Fibroblast of skin of left biceps (primary cell): ENCODE measurements around the gene GP9.
"Not testable (repeated sequence)": the region's sequence is repeated elsewhere in the genome, so short reads cannot be mapped to it uniquely, and the experiment has no call there.

ENCODE experiments used
- DNase-seq, 2 experiments: peaks; one replicate each; pipeline ENCODE4 v3.0.0-alpha.2; 2013; ENCODE audit warnings: low read depth in 2 of 2

GP9 gene

GRCh38 chr3:129070086-129070885, 9.7 kb downstream of the GP9 start:
- DNase-seq, result no peak

GRCh38 chr3:129077222-129077621, 16.6 kb downstream of the GP9 start:
- no peak for DNase-seq

- DNase-seq, result no peak
Measured at GRCh38 chr3:129078510-129078909, 17.9 kb downstream of the GP9 start.

- DNase-seq, result no peak
Measured at GRCh38 chr3:129081503-129081902, 20.9 kb downstream of the GP9 start.

GRCh38 chr3:129082026-129082425, 21.4 kb downstream of the GP9 start:
- no peak for DNase-seq

GRCh38 chr3:129084501-129084900, 23.9 kb downstream of the GP9 start:
- no peak for DNase-seq

- no peak for DNase-seq
Measured at GRCh38 chr3:129085165-129085715, 24.7 kb downstream of the GP9 start.

- DNase-seq, result no peak
Measured at GRCh38 chr3:129085818-129086217, 25.2 kb downstream of the GP9 start.

GRCh38 chr3:129087138-129087702, 26.6 kb downstream of the GP9 start:
- no peak for DNase-seq

GRCh38 chr3:129087904-129088303, 27.3 kb downstream of the GP9 start:
- DNase-seq, result not testable (repeated sequence)

- DNase-seq, result not testable (repeated sequence)
Measured at GRCh38 chr3:129088312-129088711, 27.7 kb downstream of the GP9 start.

GRCh38 chr3:129095285-129095684, 34.7 kb downstream of the GP9 start:
- no peak for DNase-seq

GRCh38 chr3:129100274-129100673, 39.7 kb downstream of the GP9 start:
- DNase-seq, result no peak

- no peak for DNase-seq
Measured at GRCh38 chr3:129101370-129102138, 41.0 kb downstream of the GP9 start.

- no peak for DNase-seq
Measured at GRCh38 chr3:129103296-129103695, 42.7 kb downstream of the GP9 start.

- no peak for DNase-seq
Measured at GRCh38 chr3:129104051-129104450, 43.5 kb downstream of the GP9 start.

GRCh38 chr3:129104498-129105079, 44.0 kb downstream of the GP9 start:
- no peak for DNase-seq

- no peak for DNase-seq
Measured at GRCh38 chr3:129105862-129106261, 45.3 kb downstream of the GP9 start.

GRCh38 chr3:129106320-129106719, 45.7 kb downstream of the GP9 start:
- no peak for DNase-seq

GRCh38 chr3:129106866-129107565, 46.4 kb downstream of the GP9 start:
- no peak for DNase-seq

- DNase-seq, result no peak
Measured at GRCh38 chr3:129107793-129108192, 47.2 kb downstream of the GP9 start.
